Stimulated activated CD8-positive, alpha-beta memory T cell treated with anti-CD3 and anti-CD28 coated beads, Interleukin-15, amount 100 ng/mL, for 48 hours (primary cell): ENCODE measurements around the gene ARHGAP21.

Experiments
- DNase-seq, 2 donors: peaks; one replicate each; pipeline ENCODE4 v3.0.0-alpha.2; 2020; ENCODE audit warnings: low read depth in 2 of 2

ARHGAP21 gene

DNA sequence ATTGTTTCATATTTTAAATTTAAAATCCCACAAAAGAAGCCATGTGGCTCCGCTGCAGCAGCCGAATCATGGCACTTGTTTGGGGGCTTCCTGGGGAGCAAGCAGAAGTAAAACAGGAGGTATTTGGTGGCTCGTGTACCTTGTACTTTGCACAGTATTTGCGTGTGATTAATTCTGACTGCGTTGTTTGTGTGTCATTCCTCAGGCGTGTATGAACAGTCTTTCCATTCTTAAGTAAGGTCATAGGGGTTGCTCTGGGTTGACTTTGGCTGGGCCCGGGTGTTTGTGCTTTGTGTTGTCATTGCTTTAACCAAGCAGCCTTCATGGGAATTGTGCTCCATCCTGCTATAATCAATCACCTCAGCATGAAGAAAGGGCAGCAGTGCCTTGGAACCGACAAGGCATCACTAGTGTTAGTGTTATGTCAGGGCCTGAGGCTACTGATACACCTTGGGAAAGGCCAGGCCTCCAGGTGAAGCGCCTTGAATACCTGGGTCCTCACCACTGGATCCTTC lies 182.4 kb downstream of the ARHGAP21 start:
- no peak for DNase-seq

DNA sequence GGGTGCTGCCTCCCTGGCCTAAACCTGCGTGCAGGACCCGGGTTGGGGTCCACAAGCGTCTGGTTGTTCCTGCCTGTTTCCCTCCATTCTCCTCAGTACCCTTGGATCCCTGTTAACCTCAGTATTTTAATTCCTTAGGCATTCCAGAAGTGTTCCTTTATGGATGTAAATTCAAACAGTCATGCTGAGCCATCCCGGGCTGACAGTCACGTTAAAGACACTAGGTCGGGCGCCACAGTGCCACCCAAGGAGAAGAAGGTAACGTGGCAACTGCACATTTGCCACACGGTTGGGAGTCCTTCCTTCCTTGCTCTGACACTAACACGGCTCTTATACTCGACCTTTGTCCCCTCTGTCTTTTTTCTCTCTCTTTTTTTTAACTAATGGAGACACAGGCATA lies 187.1 kb downstream of the ARHGAP21 start:
- no peak for DNase-seq

DNA sequence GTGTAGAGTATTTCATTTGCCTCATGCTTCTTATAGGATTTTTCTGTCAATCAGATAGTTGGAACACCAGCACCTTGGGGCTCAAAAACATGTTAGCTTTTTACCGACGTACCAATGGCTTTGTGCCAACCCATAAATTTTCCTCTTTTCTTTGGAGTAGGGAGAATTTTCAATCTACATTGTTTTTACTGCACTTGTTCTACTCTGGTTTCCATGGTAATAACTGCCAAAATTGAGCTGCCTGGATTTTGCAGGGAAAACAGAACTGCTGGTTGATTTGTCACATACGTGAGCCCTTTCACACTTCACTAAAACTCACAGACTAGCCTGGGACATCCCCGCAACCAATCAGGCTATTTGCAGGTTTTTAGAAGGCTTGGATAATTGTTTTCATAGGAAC lies 189.7 kb downstream of the ARHGAP21 start:
- DNase-seq, result no peak
